ENCODE data around the gene ARHGAP6.

GRCh38 chrX:11426712-11427452, 238.8 kb downstream of the ARHGAP6 start:
- TF ChIP-seq SPI1 (IDR thresholded peaks at IDR 0.05; ENCODE audit: borderline replicate concordance, low read depth) (no peak), POLR2AphosphoS5 (IDR thresholded peaks at IDR 0.05; ENCODE audit: low read depth) (no peak), GABPA (IDR thresholded peaks at IDR 0.05; ENCODE audit: low read depth) (no peak)
- TF ChIP-seq, protein P1, sequence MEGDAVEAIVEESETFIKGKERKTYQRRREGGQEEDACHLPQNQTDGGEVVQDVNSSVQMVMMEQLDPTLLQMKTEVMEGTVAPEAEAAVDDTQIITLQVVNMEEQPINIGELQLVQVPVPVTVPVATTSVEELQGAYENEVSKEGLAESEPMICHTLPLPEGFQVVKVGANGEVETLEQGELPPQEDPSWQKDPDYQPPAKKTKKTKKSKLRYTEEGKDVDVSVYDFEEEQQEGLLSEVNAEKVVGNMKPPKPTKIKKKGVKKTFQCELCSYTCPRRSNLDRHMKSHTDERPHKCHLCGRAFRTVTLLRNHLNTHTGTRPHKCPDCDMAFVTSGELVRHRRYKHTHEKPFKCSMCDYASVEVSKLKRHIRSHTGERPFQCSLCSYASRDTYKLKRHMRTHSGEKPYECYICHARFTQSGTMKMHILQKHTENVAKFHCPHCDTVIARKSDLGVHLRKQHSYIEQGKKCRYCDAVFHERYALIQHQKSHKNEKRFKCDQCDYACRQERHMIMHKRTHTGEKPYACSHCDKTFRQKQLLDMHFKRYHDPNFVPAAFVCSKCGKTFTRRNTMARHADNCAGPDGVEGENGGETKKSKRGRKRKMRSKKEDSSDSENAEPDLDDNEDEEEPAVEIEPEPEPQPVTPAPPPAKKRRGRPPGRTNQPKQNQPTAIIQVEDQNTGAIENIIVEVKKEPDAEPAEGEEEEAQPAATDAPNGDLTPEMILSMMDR (IDR thresholded peaks at IDR 0.05; ENCODE audit: insufficient read depth, low read length): no peak
- TF ChIP-seq, protein P2, sequence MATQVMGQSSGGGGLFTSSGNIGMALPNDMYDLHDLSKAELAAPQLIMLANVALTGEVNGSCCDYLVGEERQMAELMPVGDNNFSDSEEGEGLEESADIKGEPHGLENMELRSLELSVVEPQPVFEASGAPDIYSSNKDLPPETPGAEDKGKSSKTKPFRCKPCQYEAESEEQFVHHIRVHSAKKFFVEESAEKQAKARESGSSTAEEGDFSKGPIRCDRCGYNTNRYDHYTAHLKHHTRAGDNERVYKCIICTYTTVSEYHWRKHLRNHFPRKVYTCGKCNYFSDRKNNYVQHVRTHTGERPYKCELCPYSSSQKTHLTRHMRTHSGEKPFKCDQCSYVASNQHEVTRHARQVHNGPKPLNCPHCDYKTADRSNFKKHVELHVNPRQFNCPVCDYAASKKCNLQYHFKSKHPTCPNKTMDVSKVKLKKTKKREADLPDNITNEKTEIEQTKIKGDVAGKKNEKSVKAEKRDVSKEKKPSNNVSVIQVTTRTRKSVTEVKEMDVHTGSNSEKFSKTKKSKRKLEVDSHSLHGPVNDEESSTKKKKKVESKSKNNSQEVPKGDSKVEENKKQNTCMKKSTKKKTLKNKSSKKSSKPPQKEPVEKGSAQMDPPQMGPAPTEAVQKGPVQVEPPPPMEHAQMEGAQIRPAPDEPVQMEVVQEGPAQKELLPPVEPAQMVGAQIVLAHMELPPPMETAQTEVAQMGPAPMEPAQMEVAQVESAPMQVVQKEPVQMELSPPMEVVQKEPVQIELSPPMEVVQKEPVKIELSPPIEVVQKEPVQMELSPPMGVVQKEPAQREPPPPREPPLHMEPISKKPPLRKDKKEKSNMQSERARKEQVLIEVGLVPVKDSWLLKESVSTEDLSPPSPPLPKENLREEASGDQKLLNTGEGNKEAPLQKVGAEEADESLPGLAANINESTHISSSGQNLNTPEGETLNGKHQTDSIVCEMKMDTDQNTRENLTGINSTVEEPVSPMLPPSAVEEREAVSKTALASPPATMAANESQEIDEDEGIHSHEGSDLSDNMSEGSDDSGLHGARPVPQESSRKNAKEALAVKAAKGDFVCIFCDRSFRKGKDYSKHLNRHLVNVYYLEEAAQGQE (IDR thresholded peaks at IDR 0.05; ENCODE audit: insufficient replicate concordance, low read depth): no peak

Measured in HL-60 (cell line).